HepG2 (cell line): Measurements from ENCODE around the gene EEPD1. TPM values are rescaled to one million over a fixed set of nuclear protein-coding genes. Genes with fewer than 3 reads are reported as not detected.

ENCODE experiments used
- ATAC-seq: fragments of 200-7000 bp; cut with Tn5 transposase; 3 replicates; pipeline ENCODE4 v1.9.1; 2020; ENCODE audit warnings: mild to moderate bottlenecking, moderate library complexity
- BruUV-seq: library from RNA; stranded (reverse); fragments of 400-500 nt; replicated peaks from 2 replicates; lab custom pipeline; 2021; lab: Mats Ljungman, UMichigan
- CTCF ChIA-PET: fragments of 300-600 bp; formaldehyde crosslinking; extraction: SDS; loops from one replicate; lab custom pipeline; 2021; ENCODE audit warnings: low total read pairs, inconsistent platforms, low intra/inter-chr PET ratio; lab: Yijun Ruan, JAX
- POLR2A ChIA-PET: fragments of 350-600 bp; sonication (Branson Sonifier 250); formaldehyde crosslinking; loops from one replicate; lab custom pipeline; 2020; ENCODE audit warnings: antibody characterized with exemption, inconsistent platforms; lab: Yijun Ruan, JAX
- DNase-seq: peaks from one replicate; pipeline ENCODE4 v3.0.0-alpha.2; 2015; ENCODE audit warnings: low spot score
- FAIRE-seq: peaks from 3 replicates; lab custom pipeline; 2011; peaks lifted over from hg19 to GRCh38; lab: Jason Lieb, UNC
- H2AFZ ChIP-seq: one replicate; pipeline ENCODE4 v1.6.1; 2011; ENCODE audit warnings: low read length, inconsistent platforms
- H3K27ac ChIP-seq: fragments of 300-600 bp; 3 replicates; pipeline ENCODE4 v1.8.0; 2011; ENCODE audit warnings: mixed run types, mild to moderate bottlenecking, mixed read lengths, low read length, inconsistent platforms; ENCODE audit not compliant: insufficient read depth; ENCODE audit errors: extremely low read length
- H3K27me3 ChIP-seq, 2 experiments: fragments of 200-600 bp in 1 of 2; 2 replicates in 1 of 2; 3 replicates in 1 of 2; pipeline versions ENCODE4 v1.6.0 to v1.8.0; 2011; ENCODE audit warnings: low read length in 2 of 2, mild to moderate bottlenecking in 2 of 2, moderate library complexity in 2 of 2, inconsistent platforms in 1 of 2; ENCODE audit not compliant: insufficient read depth in 2 of 2, control insufficient read depth in 1 of 2
- H3K36me3 ChIP-seq, 2 experiments: fragments of 200-600 bp in 1 of 2; replicated peaks in 1 of 2; 2 replicates in 1 of 2; 3 replicates in 1 of 2; pipeline versions ENCODE4 v1.5.1 to v1.8.0; 2011; ENCODE audit warnings: low read length in 2 of 2, inconsistent platforms in 1 of 2; ENCODE audit not compliant: insufficient read depth in 2 of 2, control insufficient read depth in 1 of 2
- H3K4me1 ChIP-seq: 2 replicates; pipeline ENCODE4 v1.5.1; 2012; ENCODE audit warnings: low read length, inconsistent platforms; ENCODE audit not compliant: insufficient read depth
- H3K4me2 ChIP-seq: 2 replicates; pipeline ENCODE4 v1.6.0; 2011; ENCODE audit warnings: low read depth, low read length, inconsistent platforms
- H3K4me3 ChIP-seq, 3 experiments: fragments of 200-600 bp in 1 of 3; sonication (generic), shearing (Covaris generic) in 1 of 3; replicated peaks in 1 of 3; 2 replicates each; pipeline ENCODE4 v1.5.1; 2011 to 2016; ENCODE audit warnings: low read length in 3 of 3, inconsistent platforms in 2 of 3, low read depth in 2 of 3, mild to moderate bottlenecking in 2 of 3, control low read depth in 1 of 3, mixed read lengths in 1 of 3; ENCODE audit not compliant: insufficient read depth in 1 of 3
- H3K79me2 ChIP-seq: one replicate; pipeline ENCODE4 v1.6.1; 2011; ENCODE audit warnings: low read length, inconsistent platforms; ENCODE audit not compliant: insufficient read depth
- H3K9ac ChIP-seq: 2 replicates; pipeline ENCODE4 v1.6.0; 2011; ENCODE audit warnings: mild to moderate bottlenecking, low read depth, low read length, inconsistent platforms; ENCODE audit not compliant: insufficient read depth
- H3K9me3 ChIP-seq: 2 replicates; pipeline ENCODE4 v1.5.1; 2012; ENCODE audit warnings: mild to moderate bottlenecking, low read length
- H4K20me1 ChIP-seq: 2 replicates; pipeline ENCODE4 v1.6.0; 2011; ENCODE audit warnings: inconsistent platforms, mild to moderate bottlenecking, low read length, moderate library complexity; ENCODE audit not compliant: insufficient read depth
- FOXA1 ChIP-seq, 2 experiments: fragments of 450-650 bp in 1 of 2; sonication (generic) in 1 of 2; formaldehyde crosslinking in 1 of 2; IDR thresholded peaks; 2 replicates each; pipeline versions ENCODE4 v1.4.0 to v1.6.1; 2016 to 2020; ENCODE audit warnings: missing genetic modification reagents in 1 of 2
- HOXA9 ChIP-seq: sonication (generic); formaldehyde crosslinking; IDR thresholded peaks from 2 replicates; pipeline ENCODE4 v1.8.1; 2022; ENCODE audit warnings: missing genetic modification reagents, mild to moderate bottlenecking, moderate library complexity, borderline replicate concordance
- IKZF4 ChIP-seq: sonication (generic); formaldehyde crosslinking; IDR thresholded peaks from 2 replicates; pipeline ENCODE4 v1.5.1; 2020; ENCODE audit warnings: borderline replicate concordance, mild to moderate bottlenecking, low read depth, missing genetic modification reagents; ENCODE audit errors: not compliant biosample characterization
- KAT7 ChIP-seq: IDR thresholded peaks from 2 replicates; pipeline ENCODE4 v1.6.1; 2018; ENCODE audit warnings: borderline replicate concordance, missing compliant biosample characterization
- MAFK ChIP-seq, 2 experiments: IDR thresholded peaks in 1 of 2; conservative IDR thresholded peaks in 1 of 2; 2 replicates each; pipeline ENCODE4 v1.6.1; 2011; ENCODE audit warnings: improper control_type of control experiment in 2 of 2, low read length in 2 of 2
- RFXAP ChIP-seq: sonication (generic); formaldehyde crosslinking; IDR thresholded peaks from 2 replicates; pipeline ENCODE4 v1.4.0; 2020; ENCODE audit warnings: missing genetic modification reagents, borderline replicate concordance
- XBP1 ChIP-seq: sonication (generic); formaldehyde crosslinking; IDR thresholded peaks from 2 replicates; pipeline ENCODE4 v1.5.0; 2020; ENCODE audit warnings: missing genetic modification reagents
- ZBTB34 ChIP-seq: sonication (generic); formaldehyde crosslinking; IDR thresholded peaks from 2 replicates; pipeline ENCODE4 v1.8.0; 2022; ENCODE audit warnings: mild to moderate bottlenecking, missing genetic modification reagents
- ZNF143 ChIP-seq: sonication (generic); formaldehyde crosslinking; IDR thresholded peaks from 2 replicates; pipeline ENCODE4 v1.4.0; 2020; ENCODE audit warnings: missing genetic modification reagents
- ZNF570 ChIP-seq: sonication (generic); formaldehyde crosslinking; IDR thresholded peaks from 2 replicates; pipeline ENCODE4 v1.4.0; 2020; ENCODE audit warnings: mild to moderate bottlenecking, missing genetic modification reagents, borderline replicate concordance
- WGBS: methylation state at CpG from one replicate; pipeline ENCODE4 v1.1.6; 2017; ENCODE audit warnings: low lambda C conversion rate; 5-methylcytosine and 5-hydroxymethylcytosine counted together
- in situ Hi-C: cut with HindIII; loops from 2 replicates; pipeline ENCODE4 v1.10.0; 2017; ENCODE audit warnings: low pct_unique_long_range_greater_than_20kb; ENCODE audit not compliant: extremely low pct_ligation_motif_present
- intact Hi-C: fragments of 100-400 bp; cut with micrococcal nuclease; formaldehyde crosslinking; loops from one replicate; pipeline ENCODE4 v1.10.0; 2022; ENCODE audit not compliant: unreplicated experiment
- polyA plus RNA-seq, 8 experiments: library from polyadenylated mRNA; depleted of rRNA in 3 of 8; stranded (reverse) in 7 of 8; unstranded in 1 of 8; fragments of >200 nt; fragmentation: Illumina TruSeq in 4 of 8; extraction: Trizol in 4 of 8; gene quantifications; 2 replicates each; pipeline versions ENCODE4 v1.2.1 to v1.2.3, GENCODE V29; 2011 to 2016; ENCODE audit warnings: low read depth in 4 of 8, missing spikeins in 1 of 8, mixed read lengths in 1 of 8; ENCODE audit not compliant: insufficient read depth in 1 of 8
- total RNA-seq, 5 experiments: library from RNA; depleted of rRNA; stranded (reverse); fragments of >200 nt; fragmentation: Illumina TruSeq; extraction: Trizol; gene quantifications; 2 replicates each; pipeline ENCODE4 v1.2.3, GENCODE V29; 2016; ENCODE audit warnings: low read depth in 1 of 5
- TF ChIP-seq, protein P1 (sequence below): sonication (generic); formaldehyde crosslinking; IDR thresholded peaks from 2 replicates; pipeline ENCODE4 v1.8.0; 2022; ENCODE audit warnings: missing genetic modification reagents, mild to moderate bottlenecking, moderate library complexity, borderline replicate concordance
- TF ChIP-seq, protein P2 (sequence below): IDR thresholded peaks from 2 replicates; pipeline ENCODE4 v1.6.1; 2016; ENCODE audit warnings: missing compliant biosample characterization, missing genetic modification reagents, borderline replicate concordance

Gene EEPD1
- total and polyA plus RNA-seq, 2 of the 13 experiments (the other 11 are each of a cell fraction or from before 2014, with no cell fraction given) = 10.1 to 16.4 TPM

- ChIA-PET CTCF (no interaction called here), POLR2A (no interaction called here)
- H3K9ac ChIP-seq = no peak overlapping the region
- H4K20me1 ChIP-seq = no peaks in the 10 kb centered on the region
- 90% methylated on average over 7 of the region's 7 CpGs for WGBS
- intact Hi-C loops = no loop called here
- no peak overlapping the region for H3K4me2 ChIP-seq
- peaks cover 13 to 35% of the 10 kb centered on the region in 2 experiments; a peak in 4 of 5 replicates for H3K36me3 ChIP-seq
- no peaks in the 10 kb centered on the region for H3K27me3 ChIP-seq
- FAIRE-seq (no peak), ATAC-seq (no peak), DNase-seq (no peak)
- no TSS peak for BruUV-seq
- no peaks in the 10 kb centered on the region for H3K79me2 ChIP-seq
- no peaks in the 10 kb centered on the region for H3K9me3 ChIP-seq
- H3K4me1 ChIP-seq = peaks cover 15% of the 10 kb centered on the region
- TF ChIP-seq MAFK (conservative IDR thresholded peaks at IDR 0.05 in 1 of 2, IDR thresholded peaks at IDR 0.05 in 1 of 2; ENCODE audit: low read length in 2 of 2) (peak in 1 of 2 experiments; percentile 29; a peak in 2 of 4 replicates), ZNF143 (CRISPR knock-in tag) (no peak)
- H3K27ac ChIP-seq = no peak overlapping the region
- in situ Hi-C loops = loop anchor here (10.0 kb wide), 1 partner anchor 143 kb away; the partner anchor contains the start of gene EEPD1
- no peak overlapping the region for H3K4me3 ChIP-seq
- H2AFZ ChIP-seq = no peak overlapping the region
Observed at GRCh38 chr7:36297364-36298009, 144.4 kb downstream of the EEPD1 start.

DNA sequence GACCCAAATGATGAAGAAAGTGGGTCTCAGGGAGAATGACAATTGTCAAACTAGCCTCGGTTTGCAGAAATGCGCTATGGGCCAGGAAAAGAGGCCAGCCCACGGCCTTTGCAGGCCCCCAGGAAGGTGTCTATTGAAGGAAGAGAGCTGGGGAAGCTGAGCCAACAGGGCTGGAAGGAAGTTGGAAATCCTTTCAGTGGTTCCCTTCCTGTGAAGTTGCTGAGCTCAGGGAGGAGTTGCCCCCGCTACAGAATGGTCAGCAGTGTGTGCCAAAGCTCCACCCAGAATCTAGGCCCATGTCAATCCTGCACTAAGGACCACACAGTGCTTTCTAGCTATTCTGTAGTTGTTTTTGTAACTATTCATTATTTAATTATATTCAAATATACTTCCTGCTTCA lies 145.1 kb downstream of the EEPD1 start:
- in situ Hi-C loops = loop anchor here (10.0 kb wide), 1 partner anchor 143 kb away; the partner anchor contains the start of gene EEPD1
- intact Hi-C loops = no loop called here
- Histone ChIP-seq H3K4me3 (no peak overlapping the region), H3K27me3 (no peaks in the 10 kb centered on the region), H3K9ac (no peak overlapping the region), H3K36me3 (peaks cover 13 to 35% of the 10 kb centered on the region in 2 experiments; a peak in 4 of 5 replicates), H2AFZ (no peak overlapping the region), H3K79me2 (no peaks in the 10 kb centered on the region), H3K9me3 (no peaks in the 10 kb centered on the region), H3K4me1 (peaks cover 17% of the 10 kb centered on the region), H3K27ac (no peak overlapping the region), H3K4me2 (no peak overlapping the region), H4K20me1 (no peaks in the 10 kb centered on the region)
- ATAC-seq (no peak), DNase-seq (no peak), FAIRE-seq (no peak)
- BruUV-seq = no TSS peak
- ChIA-PET POLR2A (no interaction called here), CTCF (no interaction called here)
- 98% methylated on average over 4 of the region's 4 CpGs for WGBS
- no peak for TF ChIP-seq RFXAP (CRISPR knock-in tag)
- no peak for TF ChIP-seq IKZF4
- TF ChIP-seq XBP1 (CRISPR knock-in tag) = no peak
- no peak for TF ChIP-seq KAT7 (CRISPR knock-in tag)
- no peak for TF ChIP-seq ZBTB34 (CRISPR knock-in tag)
- no peak for TF ChIP-seq ZNF570 (CRISPR knock-in tag)
- TF ChIP-seq HOXA9 (CRISPR knock-in tag) = no peak
- TF ChIP-seq FOXA1 (IDR thresholded peaks at IDR 0.05) = no peak
- TF ChIP-seq FOXA1 (CRISPR knock-in tag; IDR thresholded peaks at IDR 0.05) = no peak
- TF ChIP-seq, protein P1, sequence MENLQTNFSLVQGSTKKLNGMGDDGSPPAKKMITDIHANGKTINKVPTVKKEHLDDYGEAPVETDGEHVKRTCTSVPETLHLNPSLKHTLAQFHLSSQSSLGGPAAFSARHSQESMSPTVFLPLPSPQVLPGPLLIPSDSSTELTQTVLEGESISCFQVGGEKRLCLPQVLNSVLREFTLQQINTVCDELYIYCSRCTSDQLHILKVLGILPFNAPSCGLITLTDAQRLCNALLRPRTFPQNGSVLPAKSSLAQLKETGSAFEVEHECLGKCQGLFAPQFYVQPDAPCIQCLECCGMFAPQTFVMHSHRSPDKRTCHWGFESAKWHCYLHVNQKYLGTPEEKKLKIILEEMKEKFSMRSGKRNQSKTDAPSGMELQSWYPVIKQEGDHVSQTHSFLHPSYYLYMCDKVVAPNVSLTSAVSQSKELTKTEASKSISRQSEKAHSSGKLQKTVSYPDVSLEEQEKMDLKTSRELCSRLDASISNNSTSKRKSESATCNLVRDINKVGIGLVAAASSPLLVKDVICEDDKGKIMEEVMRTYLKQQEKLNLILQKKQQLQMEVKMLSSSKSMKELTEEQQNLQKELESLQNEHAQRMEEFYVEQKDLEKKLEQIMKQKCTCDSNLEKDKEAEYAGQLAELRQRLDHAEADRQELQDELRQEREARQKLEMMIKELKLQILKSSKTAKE (CRISPR knock-in tag) = no peak
- TF ChIP-seq, protein P2, sequence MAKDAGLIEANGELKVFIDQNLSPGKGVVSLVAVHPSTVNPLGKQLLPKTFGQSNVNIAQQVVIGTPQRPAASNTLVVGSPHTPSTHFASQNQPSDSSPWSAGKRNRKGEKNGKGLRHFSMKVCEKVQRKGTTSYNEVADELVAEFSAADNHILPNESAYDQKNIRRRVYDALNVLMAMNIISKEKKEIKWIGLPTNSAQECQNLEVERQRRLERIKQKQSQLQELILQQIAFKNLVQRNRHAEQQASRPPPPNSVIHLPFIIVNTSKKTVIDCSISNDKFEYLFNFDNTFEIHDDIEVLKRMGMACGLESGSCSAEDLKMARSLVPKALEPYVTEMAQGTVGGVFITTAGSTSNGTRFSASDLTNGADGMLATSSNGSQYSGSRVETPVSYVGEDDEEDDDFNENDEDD = no peak
